ACHN (cell line): ENCODE results near the gene TSPAN32.

Experiments used
- DNase-seq: peaks from one replicate; pipeline ENCODE4 v3.0.0-alpha.2; 2015
- in situ Hi-C: cut with HindIII; loops from 2 replicates; pipeline ENCODE4 v1.10.0; 2017; ENCODE audit warnings: low sequenced_read_pairs, low pct_ligation_motif_present, low pct_unique_long_range_greater_than_20kb

The TSPAN32 gene

GRCh38 chr11:2265854-2266585 lies 35.8 kb upstream of the TSPAN32 start:
- no peak for DNase-seq
- in situ Hi-C loops = no loop called here

- in situ Hi-C loops = no loop called here
- DNase-seq = no peak
Observed at GRCh38 chr11:2266586-2267305, 35.1 kb upstream of the TSPAN32 start.

GRCh38 chr11:2267306-2267850 lies 34.4 kb upstream of the TSPAN32 start:
- in situ Hi-C loops = no loop called here

GRCh38 chr11:2267851-2268728 lies 33.7 kb upstream of the TSPAN32 start:
- in situ Hi-C loops = no loop called here
- DNase-seq = no peak

More at GRCh38 chr11:2267306-2267850, 34.4 kb upstream of the TSPAN32 start:
- DNase-seq = no peak

GRCh38 chr11:2268729-2269600 lies 32.8 kb upstream of the TSPAN32 start:
- DNase-seq = peak; percentile 37
- in situ Hi-C loops = no loop called here

- no peak for DNase-seq
- in situ Hi-C loops = no loop called here
Observed at GRCh38 chr11:2269601-2270321, 32.1 kb upstream of the TSPAN32 start.

GRCh38 chr11:2270322-2271076 lies 31.3 kb upstream of the TSPAN32 start, which contains the start of gene ASCL2:
ASCL2 (minus strand) TSS chr11:2270588; CDS start chr11:2270332, 256 bp downstream.
- no peak for DNase-seq
- in situ Hi-C loops = no loop called here

- in situ Hi-C loops = no loop called here
- no peak for DNase-seq
Observed at GRCh38 chr11:2271077-2271326, 30.8 kb upstream of the TSPAN32 start.

- DNase-seq = no peak
- in situ Hi-C loops = no loop called here
Observed at GRCh38 chr11:2271327-2272227, 30.2 kb upstream of the TSPAN32 start.

GRCh38 chr11:2272228-2272945 lies 29.4 kb upstream of the TSPAN32 start:
- in situ Hi-C loops = no loop called here
- no peak for DNase-seq

- DNase-seq = no peak
- in situ Hi-C loops = no loop called here
Observed at GRCh38 chr11:2272946-2273280, 28.9 kb upstream of the TSPAN32 start.

- DNase-seq = no peak
- in situ Hi-C loops = no loop called here
Observed at GRCh38 chr11:2273311-2273710, 28.5 kb upstream of the TSPAN32 start.

- in situ Hi-C loops = no loop called here
- DNase-seq = no peak
Observed at GRCh38 chr11:2273771-2274170, 28.0 kb upstream of the TSPAN32 start.

GRCh38 chr11:2275334-2276279 lies 26.2 kb upstream of the TSPAN32 start:
- DNase-seq = no peak
- in situ Hi-C loops = no loop called here
